KOPT-K1 (cell line): ENCODE measurements around the gene CDK5R1.
A peak's percentile ranks its signal among the peaks of the same experiment; 100 is the strongest.

Source experiments
- H3K27ac ChIP-seq: fragments of 200-600 bp; sonication (generic); 2 replicates; pipeline ENCODE4 v1.5.1; 2016; ENCODE audit warnings: antibody characterized with exemption, mild to moderate bottlenecking, low read depth, low read length; ENCODE audit not compliant: poor library complexity, severe bottlenecking
- H3K36me3 ChIP-seq: fragments of 200-600 bp; sonication (generic); 2 replicates; pipeline ENCODE4 v1.5.1; 2017; ENCODE audit warnings: antibody characterized with exemption, mild to moderate bottlenecking, low read length, moderate library complexity; ENCODE audit not compliant: insufficient read depth
- H3K9me3 ChIP-seq: fragments of 200-600 bp; sonication (generic); 2 replicates; pipeline ENCODE4 v1.5.1; 2017; ENCODE audit warnings: antibody characterized with exemption, low read length, mild to moderate bottlenecking; ENCODE audit not compliant: insufficient read depth, poor library complexity, severe bottlenecking

Gene CDK5R1

DNA sequence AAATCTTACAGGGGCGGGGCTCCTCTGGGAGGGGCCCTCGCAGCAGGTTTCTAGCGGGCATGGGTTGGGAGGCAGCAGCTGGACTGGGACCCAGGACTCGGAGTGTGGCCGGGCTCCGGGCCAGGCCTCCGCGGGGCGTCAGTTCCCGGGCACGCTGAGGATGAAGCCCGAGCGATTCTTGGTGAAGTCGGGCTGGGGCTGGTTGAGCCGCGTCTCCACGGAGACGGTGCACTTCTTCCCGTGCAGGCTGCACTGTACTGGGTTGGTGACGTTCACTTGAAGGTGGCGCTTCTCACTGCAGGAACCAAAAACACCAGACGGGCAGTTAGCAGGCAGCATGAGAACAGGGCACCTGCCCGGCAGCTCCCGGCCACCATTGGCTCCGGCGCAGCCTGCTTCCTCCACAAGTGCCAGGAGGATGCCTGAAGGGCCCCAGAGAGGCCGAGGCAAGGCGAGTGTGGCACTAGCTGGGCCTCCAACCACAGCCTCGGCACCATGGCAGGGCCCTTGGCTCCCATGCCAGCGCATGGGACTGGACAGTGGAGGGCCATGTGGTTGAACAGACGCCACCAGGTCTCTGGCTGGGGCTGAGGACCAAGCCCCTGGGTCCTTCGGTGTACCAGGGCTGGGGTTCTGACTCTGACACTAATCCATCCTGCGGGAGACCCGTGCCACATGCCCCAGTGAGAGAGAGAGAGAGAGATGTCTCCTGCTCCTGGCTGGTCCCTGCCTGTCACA, 8.0 kb downstream of the CDK5R1 start:
- peaks cover 9% of the 10 kb centered on the region for H3K36me3 ChIP-seq
- no peaks in the 10 kb centered on the region for H3K9me3 ChIP-seq
- no peak overlapping the region for H3K27ac ChIP-seq

DNA sequence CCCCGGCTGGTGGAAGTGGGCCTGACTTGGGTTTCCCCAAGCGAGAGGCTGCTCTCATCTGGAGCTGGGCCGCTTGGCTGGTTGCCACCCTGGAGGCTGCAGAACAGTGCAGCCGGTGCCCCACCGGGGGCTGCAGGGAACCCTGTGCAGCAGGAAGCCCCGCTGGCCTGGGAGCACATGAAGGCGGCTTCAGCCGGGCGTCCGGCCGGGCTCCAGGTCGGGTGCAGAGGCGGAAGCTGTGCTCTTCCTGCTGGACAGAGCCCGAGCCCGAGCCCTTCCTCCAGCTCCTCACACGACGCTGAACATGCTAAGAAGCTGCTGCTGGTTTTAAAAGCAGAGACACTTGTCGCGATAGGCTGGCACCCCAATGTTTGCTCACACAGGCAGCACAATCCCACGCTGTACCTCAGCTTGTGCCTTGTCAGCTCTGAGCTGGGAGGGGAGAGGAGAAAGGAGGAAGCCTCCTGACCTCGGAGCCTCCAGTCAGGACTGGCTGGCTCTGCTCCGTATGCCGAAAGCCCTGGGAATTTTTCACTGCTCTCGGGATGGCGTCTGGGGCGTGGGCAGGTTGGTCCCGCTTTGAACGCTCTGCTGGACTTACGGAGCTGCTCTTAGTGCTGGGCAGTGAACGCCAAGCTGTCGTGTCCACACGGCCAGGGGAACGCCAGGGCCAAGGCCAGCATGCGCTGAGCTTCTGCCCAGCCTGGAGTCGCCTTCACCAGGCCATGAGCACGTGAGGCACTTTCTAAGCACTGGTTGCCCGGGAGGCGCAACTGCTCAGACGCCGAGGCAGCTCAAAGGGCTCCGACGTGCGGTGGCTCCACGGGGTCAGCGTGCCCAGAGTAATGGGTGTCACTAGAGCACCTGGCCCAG, 8.8 kb downstream of the CDK5R1 start:
- Histone ChIP-seq H3K9me3 (no peaks in the 10 kb centered on the region), H3K27ac (no peak overlapping the region), H3K36me3 (peaks cover 1% of the 10 kb centered on the region; the same call in 1 of the 2 replicates)

DNA sequence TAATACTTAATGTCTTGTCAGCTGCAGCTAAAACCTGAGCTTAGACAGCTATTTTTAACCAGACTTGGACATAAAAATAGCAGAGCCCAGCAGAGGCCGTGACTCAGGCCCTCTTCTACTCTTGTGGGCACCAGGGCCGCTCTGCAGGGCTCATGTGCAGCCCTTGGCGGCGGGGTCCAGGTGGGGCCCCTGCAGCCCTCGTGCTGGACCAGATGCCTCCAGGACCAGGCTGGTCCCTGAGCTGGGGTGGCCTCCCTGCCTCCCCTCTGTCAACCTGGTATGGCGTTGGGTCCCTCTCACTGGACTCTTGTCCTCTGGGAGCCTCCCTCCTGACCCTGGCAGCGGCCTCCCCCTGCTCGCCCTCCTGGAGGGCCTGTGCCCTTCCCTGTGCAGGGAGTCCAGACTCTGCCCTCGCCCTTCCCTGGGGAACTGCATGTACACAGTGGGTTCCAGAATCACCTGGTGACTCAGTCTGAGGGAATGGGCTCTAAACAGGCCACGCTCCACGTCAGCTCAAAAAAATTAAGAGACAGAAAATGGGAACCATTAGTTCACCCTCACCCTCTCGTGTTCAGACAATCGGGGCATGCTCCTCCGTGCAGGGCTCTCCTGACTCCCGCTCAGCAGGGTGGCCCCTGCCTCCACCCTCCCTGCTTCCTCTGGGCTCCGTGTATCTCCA, 9.7 kb downstream of the CDK5R1 start:
- H3K36me3 ChIP-seq = no peaks in the 10 kb centered on the region
- H3K27ac ChIP-seq = no peak overlapping the region
- H3K9me3 ChIP-seq = no peaks in the 10 kb centered on the region

DNA sequence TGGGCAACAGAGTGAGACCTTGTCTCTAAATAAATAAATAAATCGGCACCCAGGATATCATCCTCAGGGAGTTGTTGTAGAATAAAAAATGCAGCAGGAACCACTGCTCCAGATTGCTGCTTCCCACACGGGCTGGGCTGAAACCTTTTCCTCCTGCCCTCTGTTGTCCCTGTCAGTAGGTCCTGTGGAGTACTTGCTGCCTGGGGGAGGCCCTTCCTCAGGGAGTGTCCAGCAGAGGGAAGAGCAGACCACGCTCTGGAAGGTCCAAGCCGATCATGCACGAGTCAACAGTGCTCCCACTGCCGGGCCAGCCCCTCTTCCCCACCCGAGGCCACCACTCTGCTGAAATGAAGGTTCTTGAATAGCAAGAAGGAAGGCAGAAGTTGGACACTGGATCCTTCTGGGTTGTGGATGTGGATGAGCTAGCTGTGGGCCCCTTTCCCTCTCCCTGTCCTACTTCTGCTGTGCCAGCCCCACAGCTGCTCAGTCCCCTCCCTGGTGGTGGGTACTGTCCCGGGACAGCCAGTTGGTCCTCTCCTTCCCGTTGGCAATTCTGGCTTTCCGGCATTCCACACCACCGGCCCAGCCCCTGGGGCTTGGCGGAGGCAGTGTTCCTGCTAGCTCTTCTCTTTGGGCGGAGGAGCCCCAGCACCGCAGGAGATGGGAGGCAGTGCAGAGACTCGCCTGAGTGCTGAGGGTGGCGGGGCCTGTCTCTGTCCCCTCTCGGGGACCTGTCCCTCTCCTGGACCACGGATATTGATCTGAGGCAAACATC, 10.8 kb downstream of the CDK5R1 start:
- Histone ChIP-seq H3K36me3 (no peaks in the 10 kb centered on the region), H3K27ac (no peak overlapping the region)

DNA sequence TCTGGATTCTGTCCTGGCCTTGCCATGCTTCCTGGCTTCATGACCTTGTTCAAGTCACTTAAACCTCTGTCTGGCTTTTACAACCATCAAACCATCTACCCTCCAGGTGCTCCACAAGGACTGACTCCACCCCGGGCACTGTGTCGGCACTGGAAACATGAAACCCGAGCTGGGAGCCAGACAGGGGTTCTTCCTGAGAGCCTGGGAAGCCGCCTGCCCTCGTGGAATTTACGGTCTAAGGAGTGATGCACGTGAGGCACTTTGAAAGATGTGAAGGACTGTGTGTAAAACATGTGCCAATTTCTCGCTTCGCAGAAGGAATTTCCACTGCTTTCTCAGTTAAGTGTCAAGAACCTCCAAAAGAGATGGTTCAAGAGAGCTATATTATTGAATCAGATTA, 11.6 kb downstream of the CDK5R1 start:
- Histone ChIP-seq H3K9me3 (no peaks in the 10 kb centered on the region), H3K27ac (no peak overlapping the region), H3K36me3 (no peaks in the 10 kb centered on the region)

More for the DNA sequence above, 10.8 kb downstream of the CDK5R1 start:
- no peaks in the 10 kb centered on the region for H3K9me3 ChIP-seq

DNA sequence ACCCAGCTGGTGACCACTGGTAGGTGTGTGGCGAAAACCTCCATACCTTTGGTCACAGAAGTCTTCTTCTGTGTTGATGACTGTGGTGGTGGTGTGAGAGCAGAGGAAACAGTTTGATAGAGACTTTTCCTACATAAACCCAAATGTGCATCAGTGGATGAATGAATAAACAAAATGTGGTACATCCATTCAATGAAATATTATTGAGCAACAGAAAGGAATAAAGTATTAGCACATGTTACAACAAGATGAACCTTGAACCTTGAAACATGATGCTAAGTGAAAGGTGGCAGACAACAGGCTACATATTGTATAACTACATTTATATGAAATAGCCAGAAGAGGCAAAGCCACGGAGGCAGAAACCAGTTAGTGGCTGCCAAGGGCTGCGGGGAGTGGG, 15.2 kb downstream of the CDK5R1 start:
- H3K36me3 ChIP-seq = no peaks in the 10 kb centered on the region
- no peaks in the 10 kb centered on the region for H3K9me3 ChIP-seq
- H3K27ac ChIP-seq = no peak overlapping the region

DNA sequence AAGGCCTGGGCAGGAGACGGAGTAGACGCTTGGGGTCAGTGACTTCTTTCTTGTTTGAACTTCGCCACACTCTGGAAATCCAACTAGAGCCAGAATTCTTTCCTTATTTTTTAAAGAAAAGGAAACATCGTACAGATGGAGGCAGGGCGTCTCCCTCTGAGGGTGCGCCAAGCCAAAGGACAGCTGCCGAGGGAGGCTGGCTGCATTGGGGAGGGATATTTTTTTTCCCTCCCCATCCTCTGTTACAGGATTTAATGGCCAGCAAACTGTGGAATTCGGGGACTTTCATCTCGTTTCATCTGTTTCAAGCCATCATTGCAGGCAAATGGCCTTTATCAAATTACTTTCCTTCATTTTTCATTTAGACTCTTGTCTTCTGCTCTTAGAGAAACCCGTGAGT, 15.9 kb downstream of the CDK5R1 start:
- peak overlapping the region; percentile 87 for H3K27ac ChIP-seq
- H3K9me3 ChIP-seq = no peaks in the 10 kb centered on the region
- no peaks in the 10 kb centered on the region for H3K36me3 ChIP-seq

DNA sequence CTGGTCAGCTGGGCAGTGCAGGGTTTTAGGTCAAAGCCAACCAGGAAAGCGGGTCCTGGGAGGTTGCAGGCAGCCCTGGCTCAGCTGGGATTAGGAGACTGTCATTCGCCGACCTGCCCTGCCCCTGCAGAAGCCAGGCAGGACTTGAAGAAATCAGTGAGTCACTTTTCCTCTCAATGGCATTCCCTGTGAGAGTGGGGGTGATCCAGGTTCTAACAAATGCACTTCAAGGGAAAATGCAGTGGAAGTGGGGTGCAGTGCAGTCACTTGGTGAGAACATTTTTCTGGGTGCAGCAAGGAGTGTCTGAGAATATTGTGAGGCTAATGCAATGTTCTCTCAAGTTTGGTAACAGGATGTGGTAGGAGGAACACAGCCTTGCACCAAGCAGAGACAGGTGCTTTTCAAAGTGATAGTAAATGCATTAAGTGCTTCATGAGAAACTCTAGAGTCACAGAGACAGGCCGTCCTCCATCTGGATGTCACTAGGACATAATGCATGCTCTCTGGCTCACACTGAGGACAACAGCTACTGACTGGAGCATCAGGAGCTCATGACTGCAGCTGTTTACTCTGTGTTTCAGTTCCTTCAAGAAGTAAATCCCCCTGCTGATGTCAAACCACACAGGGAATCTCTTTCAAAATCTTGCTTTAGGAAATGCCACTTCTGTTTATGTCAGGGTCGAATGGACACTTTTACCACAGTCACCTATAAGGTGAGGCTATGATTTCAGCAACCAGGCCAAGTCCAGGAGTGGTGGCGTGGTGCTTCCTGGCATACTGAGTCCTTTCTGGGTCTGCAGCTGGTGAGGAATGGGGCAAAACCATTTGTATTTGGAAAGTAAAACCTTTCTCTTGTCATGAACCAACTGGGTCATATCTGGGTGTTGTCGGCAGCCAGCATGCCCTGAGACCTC, 16.7 kb downstream of the CDK5R1 start:
- no peaks in the 10 kb centered on the region for H3K36me3 ChIP-seq
- H3K27ac ChIP-seq = peak overlapping the region; percentile 87
- no peaks in the 10 kb centered on the region for H3K9me3 ChIP-seq

DNA sequence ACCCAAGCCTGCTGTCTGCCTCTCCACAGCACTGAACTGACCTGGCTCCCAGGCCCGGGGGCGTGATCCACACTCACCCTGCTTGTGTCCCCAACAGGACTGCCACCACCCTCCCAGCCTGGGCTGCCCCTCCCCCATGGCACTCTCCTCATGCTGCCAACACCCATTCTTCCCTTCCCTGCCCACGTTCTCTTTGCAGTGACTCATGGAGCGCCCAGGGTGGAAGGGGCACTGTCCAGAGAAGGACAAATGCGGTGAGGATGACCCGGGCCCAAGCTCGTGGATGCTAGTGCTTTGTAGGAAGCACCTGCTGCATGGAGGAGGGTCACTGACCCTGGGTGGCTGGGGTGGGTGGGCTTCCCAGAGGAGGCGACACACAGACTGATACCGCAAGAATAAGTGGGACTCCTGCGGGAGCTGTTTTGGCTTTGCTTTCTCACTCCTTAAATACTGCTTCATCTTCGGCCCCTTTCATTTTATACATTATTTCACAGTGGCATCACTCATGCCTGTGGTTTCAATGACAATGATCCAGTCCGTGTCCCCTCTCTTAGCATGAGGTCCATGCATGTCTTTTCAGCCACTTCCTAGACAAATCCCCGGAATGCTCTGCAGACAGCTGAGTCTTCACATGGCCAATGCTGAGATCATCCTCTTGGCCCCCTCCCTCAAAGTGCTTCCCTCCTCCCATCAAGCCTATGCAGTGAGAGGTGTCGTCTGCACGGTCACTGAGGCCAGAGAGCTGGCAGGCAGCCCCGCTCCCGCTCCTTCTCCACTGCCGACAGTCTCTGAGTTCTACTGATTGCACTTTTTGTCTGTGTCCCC, 17.6 kb downstream of the CDK5R1 start:
- Histone ChIP-seq H3K36me3 (no peaks in the 10 kb centered on the region), H3K9me3 (no peaks in the 10 kb centered on the region), H3K27ac (peak overlapping the region; percentile 87)

DNA sequence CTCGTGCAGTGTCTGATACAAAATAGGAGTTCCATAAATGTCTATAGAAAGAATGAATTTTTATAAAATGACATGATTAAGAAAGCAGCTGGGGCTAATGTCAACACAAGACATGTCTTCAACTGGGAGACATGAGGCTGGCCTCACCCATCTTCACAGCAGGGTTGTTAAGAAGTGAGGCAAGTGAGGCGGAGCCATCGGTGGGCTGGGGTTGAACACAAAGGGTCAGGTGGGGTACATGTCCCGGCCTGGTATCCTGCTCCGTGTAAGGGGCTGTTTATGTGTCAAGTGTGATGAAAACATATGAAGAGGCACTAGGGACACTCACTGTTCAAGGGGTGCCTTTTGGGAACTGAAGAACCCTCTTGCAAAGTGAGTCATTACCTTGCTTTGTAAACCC, 22.1 kb downstream of the CDK5R1 start:
- H3K36me3 ChIP-seq = no peaks in the 10 kb centered on the region
- H3K27ac ChIP-seq = no peak overlapping the region
- no peaks in the 10 kb centered on the region for H3K9me3 ChIP-seq

DNA sequence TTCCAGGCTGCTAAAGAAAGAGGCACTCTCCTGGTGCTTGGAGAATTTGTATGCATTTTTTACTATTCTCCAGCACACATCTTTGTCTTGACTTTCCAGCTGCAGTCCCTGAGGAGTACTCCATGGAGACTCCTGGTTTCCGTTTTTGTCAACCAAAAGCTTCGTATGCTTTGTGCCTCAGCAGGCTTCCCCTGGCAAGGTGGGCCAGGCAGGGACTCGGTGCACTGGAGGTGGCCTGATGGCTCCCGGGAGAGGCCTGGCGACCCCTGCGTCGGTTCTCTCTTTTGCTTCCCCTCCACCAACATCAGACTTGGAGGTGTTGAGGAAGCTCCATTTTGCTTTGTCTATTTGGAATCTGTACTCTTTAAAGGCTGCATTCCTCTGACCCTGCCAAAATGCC, 23.7 kb downstream of the CDK5R1 start:
- Histone ChIP-seq H3K27ac (no peak overlapping the region), H3K9me3 (no peaks in the 10 kb centered on the region), H3K36me3 (no peaks in the 10 kb centered on the region)

DNA sequence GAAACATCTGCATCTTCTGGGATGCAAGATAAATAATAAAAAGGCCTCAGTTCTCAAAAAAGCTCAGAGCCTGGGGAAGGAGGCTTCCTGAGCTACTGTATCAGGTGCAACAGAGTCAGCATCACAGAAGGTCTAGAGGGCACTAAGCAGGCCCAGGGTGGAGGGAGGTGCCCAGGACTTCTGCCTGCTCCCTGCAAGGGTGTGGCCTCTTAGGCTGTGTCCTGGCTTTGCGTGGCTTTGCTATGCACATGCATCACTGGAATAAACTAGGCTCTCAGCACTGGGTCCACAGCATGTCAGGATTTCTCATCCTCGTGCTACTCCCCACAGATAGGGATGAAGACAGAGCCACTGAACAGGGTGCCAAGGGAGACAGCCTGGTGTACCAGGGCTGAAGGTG, 25.5 kb downstream of the CDK5R1 start:
- H3K27ac ChIP-seq = no peak overlapping the region
- no peaks in the 10 kb centered on the region for H3K9me3 ChIP-seq
- no peaks in the 10 kb centered on the region for H3K36me3 ChIP-seq

DNA sequence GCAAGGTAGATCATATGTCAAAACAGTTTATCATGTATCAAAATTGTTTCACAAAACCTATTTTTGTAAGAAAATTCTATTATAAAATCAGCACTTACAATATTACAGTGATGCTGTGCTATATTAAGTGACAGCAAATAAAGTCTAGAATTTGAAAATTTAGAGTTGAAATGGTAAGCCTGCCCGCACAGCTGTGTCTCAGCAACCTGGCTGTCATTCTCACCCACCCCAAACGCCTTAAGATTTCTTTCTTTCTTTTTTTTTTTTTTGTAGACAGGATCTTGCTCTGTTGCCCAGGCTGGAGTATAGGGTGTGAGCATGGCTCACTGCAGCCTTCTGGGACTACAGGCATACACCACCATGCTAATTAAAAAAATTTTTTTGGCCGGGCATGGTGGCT, 26.8 kb downstream of the CDK5R1 start:
- Histone ChIP-seq H3K9me3 (no peaks in the 10 kb centered on the region), H3K36me3 (no peaks in the 10 kb centered on the region), H3K27ac (no peak overlapping the region)
